Epidermal melanocyte (primary cell): ENCODE data around the gene ECSCR.
"Not testable (repeated sequence)": the region's sequence is repeated elsewhere in the genome, so short reads cannot be mapped to it uniquely, and the experiment has no call there.

Source experiments
- DNase-seq: peaks from one replicate; pipeline ENCODE4 v3.0.0; 2011; ENCODE audit warnings: low spot score; ENCODE audit not compliant: insufficient read length

ECSCR gene

DNA sequence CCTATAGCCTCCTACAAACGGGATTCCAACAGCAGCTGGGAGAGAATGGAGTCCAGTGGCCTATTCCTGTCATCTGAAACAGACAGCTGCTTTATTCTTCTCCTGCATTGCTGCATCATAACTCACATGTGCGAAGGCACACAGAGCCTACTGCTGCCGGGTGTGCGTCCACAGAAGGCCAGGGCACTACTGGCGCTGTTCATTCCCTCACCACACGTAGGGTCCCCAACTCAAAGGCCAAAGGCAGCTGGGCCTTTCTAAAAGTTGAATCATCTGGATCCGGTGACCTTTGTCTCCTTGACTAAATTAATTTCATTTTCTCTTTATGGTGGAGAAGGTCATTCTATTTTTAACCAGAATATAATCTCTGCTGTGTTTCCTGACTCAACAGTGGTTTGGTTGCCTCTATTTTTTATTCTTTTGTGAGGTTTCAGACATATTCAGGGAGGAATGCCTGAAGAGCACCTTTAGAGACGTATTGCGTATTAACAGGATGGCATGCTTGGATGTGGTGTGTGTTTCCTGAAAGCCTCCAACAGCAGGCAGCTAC lies 47.9 kb downstream of the ECSCR start:
- no peak for DNase-seq

DNA sequence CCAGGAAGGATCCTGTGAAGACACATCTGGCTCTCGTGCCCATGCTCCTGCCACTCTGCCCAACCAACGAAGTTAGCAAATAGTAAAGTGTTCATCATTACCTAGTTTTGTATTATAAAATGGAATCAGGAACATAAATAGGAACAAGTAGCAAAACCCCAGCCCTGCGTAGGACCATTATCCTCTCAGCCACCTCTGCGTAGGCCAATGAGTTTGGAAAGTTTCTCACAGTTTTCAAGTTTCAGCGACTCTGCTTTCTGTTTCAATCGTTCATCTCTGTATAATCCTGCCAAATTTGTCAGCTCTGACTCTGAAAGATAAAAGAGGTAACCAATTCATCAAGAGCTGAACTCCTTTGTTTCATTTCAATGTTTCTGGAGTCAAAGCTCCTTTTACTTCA lies 48.6 kb downstream of the ECSCR start:
- DNase-seq = no peak

DNA sequence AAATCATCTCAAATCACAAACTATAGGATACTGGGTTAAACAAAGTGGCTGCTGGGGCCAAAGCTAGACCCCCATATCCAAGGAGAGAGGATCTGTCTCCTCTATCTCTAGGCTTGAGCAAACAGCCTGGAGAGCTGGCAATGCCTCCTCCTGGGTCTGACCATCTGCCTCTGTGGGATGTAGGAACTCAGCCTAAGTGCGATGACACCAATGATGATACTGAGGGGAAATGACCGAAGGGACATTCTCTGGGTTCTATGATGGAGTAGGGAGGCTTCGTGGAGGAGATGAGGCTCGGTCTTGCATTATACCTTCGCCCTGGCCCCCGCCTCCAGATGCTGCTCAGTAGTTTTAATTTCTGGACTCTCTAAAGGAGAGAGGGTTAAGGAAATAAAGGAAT lies 49.4 kb downstream of the ECSCR start:
- DNase-seq = no peak

DNA sequence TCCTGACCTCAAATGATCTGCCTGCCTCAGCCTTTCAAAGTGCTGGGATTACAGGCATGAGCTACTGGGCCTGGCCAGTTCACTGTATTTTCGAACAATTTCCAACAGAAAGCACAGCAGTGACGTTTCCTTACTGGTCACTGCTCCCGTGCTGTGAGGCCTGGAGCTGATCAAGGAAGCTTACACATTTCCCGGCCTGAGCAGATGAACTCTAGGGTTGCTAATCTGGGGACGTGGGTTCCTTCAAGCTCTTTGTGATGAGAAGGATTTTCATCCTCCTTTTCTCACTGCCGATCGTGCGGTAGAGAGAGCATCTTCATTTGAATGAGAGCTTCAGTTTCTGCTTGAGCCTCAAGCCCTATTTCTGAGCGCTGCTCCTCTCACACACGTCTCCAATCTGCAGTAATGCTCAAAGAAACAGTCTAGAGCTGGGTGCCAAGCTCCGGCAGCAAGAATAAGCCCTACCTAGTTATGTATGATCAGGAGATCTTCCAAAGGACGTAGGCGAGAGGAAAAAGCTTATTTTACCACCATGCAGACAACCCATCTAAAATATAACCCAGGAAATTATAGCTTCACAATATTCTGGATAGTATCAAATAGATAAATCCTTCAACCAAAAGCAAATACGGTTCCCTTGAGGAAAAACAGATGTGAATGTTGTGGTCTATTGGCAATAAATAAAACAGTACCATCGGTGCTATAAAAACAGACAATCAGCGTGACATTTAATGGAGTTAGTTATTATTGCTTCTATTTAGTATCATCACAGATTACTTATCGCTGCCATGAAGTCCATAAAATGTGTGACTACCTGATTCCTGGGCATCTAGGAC lies 51.3 kb downstream of the ECSCR start:
- DNase-seq = no peak

DNA sequence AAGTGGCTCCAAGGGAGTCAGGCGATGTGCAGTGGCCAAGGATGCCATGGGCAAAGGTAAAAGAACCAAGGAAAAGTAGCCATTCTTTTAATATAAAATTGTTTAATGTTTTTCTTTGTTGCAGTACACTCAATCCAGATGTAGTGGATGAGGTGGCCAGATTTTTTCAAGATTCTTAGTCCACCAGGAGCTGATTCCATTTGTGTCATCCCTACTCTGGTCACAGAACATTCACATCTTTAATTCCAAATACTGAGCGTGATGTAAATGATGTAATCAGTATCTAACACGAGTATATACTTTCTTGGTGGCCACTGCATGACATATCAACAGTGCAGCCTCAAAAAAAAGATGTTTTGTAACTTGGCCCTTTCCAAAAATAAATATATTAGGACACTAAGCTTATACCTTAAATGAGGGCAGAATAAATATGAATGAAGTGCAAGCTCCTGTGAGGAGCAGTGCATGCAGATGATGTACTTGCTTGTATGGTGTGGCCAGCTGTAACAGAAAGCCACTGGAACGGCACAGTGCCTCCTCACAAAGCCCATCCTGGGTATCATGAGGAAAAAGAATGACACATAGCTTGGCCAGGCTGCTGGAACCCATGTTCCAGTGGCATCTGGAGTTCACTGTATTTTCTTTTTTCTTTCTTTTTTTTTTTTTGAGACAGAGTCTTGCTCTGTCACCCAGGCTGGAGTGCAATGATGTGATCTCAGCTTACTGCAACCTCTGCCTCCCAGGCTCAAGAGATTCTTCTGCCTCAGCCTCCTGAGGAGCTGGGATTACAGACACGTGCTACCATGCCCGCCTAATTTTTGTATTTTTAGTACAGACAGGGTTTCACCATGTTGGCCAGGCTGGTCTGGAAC lies 52.2 kb downstream of the ECSCR start:
- no peak for DNase-seq

DNA sequence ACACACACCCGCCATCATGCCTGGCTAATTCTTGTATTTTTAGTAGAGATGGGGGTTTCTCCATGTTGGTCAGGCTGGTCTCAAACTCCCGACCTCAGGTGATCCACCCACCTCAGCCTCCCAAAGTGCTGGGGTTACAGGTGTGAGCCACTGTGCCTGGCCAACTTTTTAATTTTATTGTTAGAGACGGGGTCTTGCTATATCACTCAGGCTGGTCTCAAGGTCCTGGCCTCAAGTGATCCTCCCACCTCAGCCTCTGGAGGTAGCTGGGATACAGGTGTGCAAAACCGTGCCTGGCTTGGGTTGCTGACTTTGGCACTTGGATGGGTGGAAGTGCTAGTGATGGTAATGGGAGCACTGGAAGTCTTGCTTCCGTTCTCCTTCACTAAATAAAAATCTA lies 53.4 kb downstream of the ECSCR start:
- not testable (repeated sequence) for DNase-seq

DNA sequence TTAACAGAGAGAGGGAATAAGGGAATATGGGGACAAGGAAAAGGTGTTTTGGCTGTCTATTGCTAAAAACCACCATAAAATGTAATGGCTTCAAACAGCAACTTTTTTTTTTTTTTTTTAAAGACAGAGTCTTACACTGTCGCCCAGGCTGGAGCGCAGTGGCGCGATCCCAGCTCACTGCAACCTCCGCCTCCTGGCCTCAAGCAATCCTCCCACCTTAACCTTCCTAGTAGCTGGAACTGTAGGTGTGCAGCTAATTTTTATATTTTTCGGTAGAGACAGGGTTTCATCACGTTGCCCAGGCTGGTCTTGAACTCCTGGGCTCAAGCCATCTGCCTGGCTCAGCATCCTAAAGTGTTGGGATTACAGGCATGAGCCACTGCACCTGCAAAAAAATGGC lies 54.4 kb downstream of the ECSCR start:
- DNase-seq = no peak

DNA sequence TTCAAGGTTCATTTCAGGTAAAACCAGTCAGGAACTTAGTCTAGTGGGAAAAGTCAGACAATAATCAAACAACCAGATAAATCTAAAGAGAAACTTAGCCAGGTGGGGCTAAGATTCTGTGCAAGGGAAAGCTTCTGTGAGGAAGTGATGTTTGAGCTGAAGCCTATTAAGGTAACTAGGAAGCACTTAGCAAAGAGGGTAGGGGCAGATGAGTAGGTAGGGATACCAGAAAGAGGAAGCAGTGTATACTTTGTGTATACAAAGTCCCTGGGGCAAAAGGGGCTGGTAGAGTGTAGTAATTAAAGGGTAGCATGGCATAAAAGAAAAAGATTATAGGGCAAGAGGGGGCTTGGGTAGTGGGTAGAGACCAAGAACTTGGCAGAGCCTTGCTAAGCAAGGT lies 55.0 kb downstream of the ECSCR start:
- no peak for DNase-seq

DNA sequence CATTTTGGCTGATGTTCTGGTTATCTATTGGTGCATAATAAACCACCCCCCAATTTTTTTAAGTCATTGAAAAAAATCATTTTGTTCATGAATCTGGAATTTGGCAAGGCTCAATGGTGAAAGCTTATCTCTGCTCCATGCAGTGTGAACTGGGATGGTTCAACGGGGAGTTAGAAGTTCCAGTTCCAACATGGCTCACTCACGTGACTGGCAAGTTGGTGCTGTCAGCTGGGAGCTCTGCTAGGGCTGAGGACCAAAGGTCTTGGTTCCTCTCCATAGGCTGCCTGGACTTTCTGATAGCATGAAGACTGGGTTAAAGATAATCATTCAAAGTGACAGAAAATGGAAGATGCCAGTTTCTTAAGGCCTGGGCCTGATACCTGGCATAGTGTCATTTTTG lies 55.6 kb downstream of the ECSCR start:
- DNase-seq = no peak

DNA sequence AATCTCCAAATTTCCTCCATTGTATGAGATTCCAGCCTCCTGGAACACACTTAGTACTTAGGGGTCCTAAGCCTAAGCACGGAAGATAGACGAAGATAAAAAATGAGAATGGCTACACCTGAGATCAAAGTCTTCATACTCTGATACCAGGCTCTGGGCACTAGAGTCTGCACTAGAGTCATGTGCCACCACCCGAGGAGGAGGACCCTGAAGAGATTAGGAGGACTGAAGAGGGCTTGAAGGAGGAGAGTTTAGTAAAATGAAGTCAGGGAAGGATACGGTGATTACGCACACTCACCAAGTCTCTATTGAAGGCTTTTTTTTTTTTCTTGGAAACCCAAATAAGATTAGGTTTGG lies 58.1 kb downstream of the ECSCR start:
- DNase-seq = no peak

DNA sequence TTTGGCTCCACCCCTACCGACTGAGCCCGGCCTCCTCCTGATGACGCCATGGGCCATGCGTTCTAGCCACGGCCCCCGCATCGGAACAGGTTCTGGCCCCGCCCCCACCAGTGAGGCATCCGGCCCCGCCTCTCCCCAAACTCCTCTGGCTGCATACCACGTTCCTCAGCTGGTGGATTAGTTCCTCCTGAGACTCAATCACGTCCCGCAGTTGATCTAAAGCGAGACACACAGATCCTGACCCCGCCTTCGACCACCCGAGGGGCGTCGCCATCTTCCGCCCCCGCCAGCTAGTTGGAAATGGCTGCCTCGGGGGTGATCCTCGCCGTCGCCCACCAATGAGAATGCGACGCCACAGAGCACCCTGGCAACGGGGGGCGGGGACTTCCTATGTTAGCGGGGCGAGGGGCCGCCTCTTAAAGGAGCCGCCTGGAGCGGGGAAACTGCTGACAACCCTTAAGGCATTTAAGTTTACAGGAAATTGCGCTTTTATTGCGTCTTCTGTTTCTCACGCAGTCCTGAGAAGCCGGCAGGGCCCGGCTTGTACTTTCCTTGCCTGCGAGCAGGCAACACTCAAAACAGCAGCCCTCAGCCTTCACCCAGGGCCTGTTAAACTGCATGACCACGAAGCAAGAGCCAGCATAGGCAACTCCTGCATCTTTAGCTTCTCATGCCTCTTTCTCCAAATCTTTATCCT lies 58.6 kb downstream of the ECSCR start, which contains the start of gene SPATA24:
TSS of gene SPATA24 (minus strand) at position 303 of the 697 bp plus-strand sequence. CDS start at position 274, 29 bp downstream.
- DNase-seq = peak; percentile 95

DNA sequence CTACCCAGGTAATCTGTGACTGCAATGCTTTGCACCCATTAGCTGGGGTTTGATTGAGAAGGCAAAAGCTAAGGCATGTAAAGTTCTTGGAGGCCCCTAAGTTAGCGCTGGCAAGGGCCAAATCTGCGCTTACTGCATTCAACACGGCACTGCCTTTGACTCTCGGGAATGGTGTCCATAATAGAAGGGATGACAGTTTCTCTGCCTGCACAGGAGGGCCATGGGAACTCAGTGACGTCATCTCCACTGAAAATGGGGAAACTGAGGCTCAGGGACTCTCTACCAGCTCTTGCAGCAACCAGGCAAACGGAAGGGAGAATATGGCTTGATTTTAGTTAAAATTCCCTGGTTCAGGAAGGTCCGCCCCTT lies 59.1 kb downstream of the ECSCR start:
- DNase-seq = no peak

DNA sequence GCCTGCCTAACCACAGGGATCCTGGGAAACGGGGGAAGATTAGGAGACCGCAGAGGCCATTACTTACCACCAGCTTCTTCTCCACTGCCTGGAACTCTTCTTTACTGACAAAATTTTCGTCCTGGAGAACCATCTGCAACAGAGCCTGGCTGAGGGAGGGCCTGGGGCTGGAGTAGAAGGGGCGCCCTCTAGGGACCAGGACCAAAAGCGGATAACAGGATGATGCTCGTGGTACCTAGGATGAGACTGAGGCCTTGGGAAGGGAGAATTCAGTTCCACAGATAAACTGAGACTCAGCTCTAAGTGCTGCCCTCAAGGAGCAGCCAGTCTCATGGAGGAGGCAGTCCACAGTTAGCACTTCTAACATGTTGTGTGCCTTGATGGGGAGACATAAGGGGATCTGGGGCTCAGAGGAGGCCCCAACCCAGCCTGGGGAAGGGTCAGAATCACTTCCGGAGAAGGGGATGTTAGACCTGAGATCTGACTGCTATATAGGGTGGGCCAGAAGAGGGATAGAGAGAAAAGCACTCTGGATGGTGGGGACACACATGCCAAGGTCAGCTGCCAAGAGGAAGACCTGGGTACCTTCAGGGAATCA lies 59.9 kb downstream of the ECSCR start:
- no peak for DNase-seq

DNA sequence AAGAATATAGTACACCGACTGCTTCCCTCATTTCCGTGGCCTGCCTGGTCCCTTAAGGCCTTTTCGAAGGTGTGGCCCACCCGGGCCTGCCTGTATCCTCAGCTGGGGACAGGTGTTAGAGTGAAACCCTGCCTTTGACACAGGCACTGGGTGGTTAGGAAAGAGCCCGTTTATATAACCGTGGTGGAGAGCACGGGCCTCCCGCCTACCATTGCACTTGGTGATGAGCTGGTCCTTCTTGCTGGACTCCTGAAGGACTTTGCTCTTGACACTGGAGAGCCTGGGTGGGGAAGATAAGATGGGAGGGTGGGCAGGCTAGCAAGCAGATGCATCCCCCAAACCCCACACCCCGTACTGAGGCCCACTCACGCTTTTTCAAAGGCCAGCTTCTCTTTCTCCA lies 61.0 kb downstream of the ECSCR start:
- DNase-seq = no peak

DNA sequence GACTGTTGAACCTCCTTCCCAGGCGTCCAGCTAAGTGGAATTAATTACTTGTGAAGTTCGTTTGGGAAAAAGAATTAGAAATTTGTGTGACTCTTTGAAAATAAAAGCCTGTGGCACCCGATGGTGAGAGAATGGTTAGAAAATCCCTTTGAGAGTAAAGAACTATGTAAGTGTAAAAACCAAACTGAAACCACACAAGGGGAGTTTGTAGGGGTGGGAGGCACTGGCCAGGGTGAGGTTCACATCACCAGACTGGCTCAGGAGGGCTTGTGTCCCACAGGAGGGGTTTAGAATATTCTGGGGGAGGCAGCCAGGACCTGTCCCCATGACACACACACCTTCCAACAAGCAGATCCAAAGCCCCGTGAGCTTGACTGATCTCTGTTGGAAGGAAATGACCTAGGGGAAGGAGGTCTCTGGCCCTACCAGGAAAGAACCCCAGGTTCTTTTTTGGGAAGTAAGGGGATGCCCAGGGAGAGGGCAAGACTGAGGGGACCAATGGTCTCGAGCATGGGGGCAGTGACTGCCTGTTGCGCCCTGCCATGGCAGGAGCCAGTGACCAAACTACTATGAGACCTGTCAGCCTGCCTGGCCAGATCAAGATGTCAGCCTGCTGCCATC lies 62.9 kb downstream of the ECSCR start:
- DNase-seq = no peak
